Endodermal cell (in vitro differentiated cells): Measurements from ENCODE around the gene GUCA1C. TPM values are rescaled to one million over a fixed set of nuclear protein-coding genes. Genes with fewer than 3 reads are reported as not detected.

Experiments used
- DNase-seq: peaks from one replicate; pipeline ENCODE4 v3.0.0-alpha.2; 2017
- H3K27ac ChIP-seq: 2 replicates; pipeline ENCODE4 v1.5.1; 2013; ENCODE audit warnings: mild to moderate bottlenecking, low read depth, low read length, moderate library complexity
- H3K27me3 ChIP-seq: 2 replicates; pipeline ENCODE4 v1.6.1; 2013; ENCODE audit warnings: mild to moderate bottlenecking, low read length, moderate library complexity; ENCODE audit not compliant: insufficient read depth, control insufficient read depth, poor library complexity, severe bottlenecking
- H3K36me3 ChIP-seq: 2 replicates; pipeline ENCODE4 v1.7.0; 2013; ENCODE audit warnings: mild to moderate bottlenecking, low read length, moderate library complexity; ENCODE audit not compliant: control insufficient read depth, insufficient read depth
- H3K4me1 ChIP-seq: one replicate; pipeline ENCODE4 v1.7.0; 2013; ENCODE audit warnings: low read length; ENCODE audit not compliant: control insufficient read depth, insufficient read depth
- H3K4me3 ChIP-seq: 2 replicates; pipeline ENCODE4 v1.5.1; 2013; ENCODE audit warnings: mild to moderate bottlenecking, low read length, moderate library complexity
- H3K9ac ChIP-seq: 2 replicates; pipeline ENCODE4 v1.6.1; 2013; ENCODE audit warnings: mild to moderate bottlenecking, low read length, moderate library complexity; ENCODE audit not compliant: poor library complexity, severe bottlenecking; ENCODE audit errors: extremely low read depth
- H3K9me3 ChIP-seq: 2 replicates; pipeline ENCODE4 v1.6.1; 2013; ENCODE audit warnings: mild to moderate bottlenecking, low read length, moderate library complexity; ENCODE audit not compliant: control insufficient read depth
- H3K27ac Mint-ChIP-seq: 2 replicates; pipeline ENCODE4 v1.8.0; 2020; ENCODE audit warnings: mixed read lengths
- H3K27me3 Mint-ChIP-seq: 2 replicates; pipeline ENCODE4 v1.8.0; 2021; ENCODE audit warnings: mild to moderate bottlenecking, mixed read lengths; ENCODE audit not compliant: insufficient read depth
- H3K36me3 Mint-ChIP-seq: 2 replicates; pipeline ENCODE4 v1.8.0; 2020; ENCODE audit warnings: low read depth, mixed read lengths
- H3K4me1 Mint-ChIP-seq: 2 replicates; pipeline ENCODE4 v1.8.0; 2020; ENCODE audit warnings: mixed read lengths
- H3K4me3 Mint-ChIP-seq: 2 replicates; pipeline ENCODE4 v1.8.0; 2020; ENCODE audit warnings: mild to moderate bottlenecking, moderate library complexity, mixed read lengths
- H3K9me3 Mint-ChIP-seq: 2 replicates; pipeline ENCODE4 v1.8.0; 2020; ENCODE audit warnings: mild to moderate bottlenecking, mixed read lengths
- WGBS, 2 experiments: methylation state at CpG; one replicate each; pipeline versions ENCODE4 v1.1.5 to v1.1.7; 2013; ENCODE audit warnings: missing lambda C conversion rate in 2 of 2, mixed read lengths in 1 of 2; ENCODE audit not compliant: insufficient coverage in 1 of 2, insufficient read length in 1 of 2; 5-methylcytosine and 5-hydroxymethylcytosine counted together
- total RNA-seq, 2 donors: library from RNA; stranded (reverse); fragmentation: NEBNext Ultra II Directional in 1 of 2; extraction: Animal tissue kit (Norgen Biotek cat#: 25700) in 1 of 2; gene quantifications; 2 replicates in 1 of 2; 3 replicates in 1 of 2; pipeline ENCODE4 v1.2.1, GENCODE V29; 2021
- TF ChIP-seq, protein P1 (sequence below): fragments of 200-600 bp; sonication (generic); conservative IDR thresholded peaks from 2 replicates; pipeline ENCODE4 v1.5.0; 2021; ENCODE audit warnings: antibody characterized with exemption, mild to moderate bottlenecking

GUCA1C gene
- total RNA-seq, 2 donors from 2014 or later, result not detected

DNA sequence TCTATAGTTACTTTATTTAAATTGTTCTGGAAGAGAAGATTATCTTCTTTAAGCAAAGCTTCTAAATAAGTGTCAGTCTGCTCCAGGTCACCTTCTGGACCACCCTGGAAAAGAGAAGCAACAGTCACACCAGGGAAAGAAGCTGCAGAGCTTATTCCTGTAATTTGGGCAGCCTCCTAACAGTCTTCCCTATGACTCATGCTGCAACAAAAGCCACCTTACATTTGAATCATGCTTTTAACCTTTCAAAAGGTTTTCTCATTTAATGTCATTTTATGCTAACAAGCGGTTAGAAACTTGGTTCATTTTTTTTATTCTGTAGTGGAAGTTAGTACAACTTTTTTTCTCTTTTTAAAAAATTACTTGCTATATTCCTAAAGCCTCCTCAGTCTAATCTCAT is 5.3 kb upstream of the GUCA1C start:
- H3K9me3 ChIP-seq, result no peaks in the 10 kb centered on the region
- no peak overlapping the region for H3K4me3 ChIP-seq
- Mint-ChIP-seq H3K4me3 (no peak overlapping the region), H3K27ac (no peak overlapping the region), H3K4me1 (no peaks in the 10 kb centered on the region), H3K36me3 (no peaks in the 10 kb centered on the region), H3K27me3 (no peaks in the 10 kb centered on the region), H3K9me3 (no peaks in the 10 kb centered on the region)
- H3K4me1 ChIP-seq, result no peaks in the 10 kb centered on the region
- TF ChIP-seq, protein P1, sequence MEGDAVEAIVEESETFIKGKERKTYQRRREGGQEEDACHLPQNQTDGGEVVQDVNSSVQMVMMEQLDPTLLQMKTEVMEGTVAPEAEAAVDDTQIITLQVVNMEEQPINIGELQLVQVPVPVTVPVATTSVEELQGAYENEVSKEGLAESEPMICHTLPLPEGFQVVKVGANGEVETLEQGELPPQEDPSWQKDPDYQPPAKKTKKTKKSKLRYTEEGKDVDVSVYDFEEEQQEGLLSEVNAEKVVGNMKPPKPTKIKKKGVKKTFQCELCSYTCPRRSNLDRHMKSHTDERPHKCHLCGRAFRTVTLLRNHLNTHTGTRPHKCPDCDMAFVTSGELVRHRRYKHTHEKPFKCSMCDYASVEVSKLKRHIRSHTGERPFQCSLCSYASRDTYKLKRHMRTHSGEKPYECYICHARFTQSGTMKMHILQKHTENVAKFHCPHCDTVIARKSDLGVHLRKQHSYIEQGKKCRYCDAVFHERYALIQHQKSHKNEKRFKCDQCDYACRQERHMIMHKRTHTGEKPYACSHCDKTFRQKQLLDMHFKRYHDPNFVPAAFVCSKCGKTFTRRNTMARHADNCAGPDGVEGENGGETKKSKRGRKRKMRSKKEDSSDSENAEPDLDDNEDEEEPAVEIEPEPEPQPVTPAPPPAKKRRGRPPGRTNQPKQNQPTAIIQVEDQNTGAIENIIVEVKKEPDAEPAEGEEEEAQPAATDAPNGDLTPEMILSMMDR, result no peak
- WGBS, 2 experiments, result 50% methylated on average over 1 of the region's 1 CpG; no CpG with 5 or more reads in 1 of the 2 experiments
- no peaks in the 10 kb centered on the region for H3K36me3 ChIP-seq
- DNase-seq, result no peak
- H3K9ac ChIP-seq, result no peak overlapping the region
- no peaks in the 10 kb centered on the region for H3K27me3 ChIP-seq
- no peak overlapping the region for H3K27ac ChIP-seq

- Histone ChIP-seq H3K36me3 (no peaks in the 10 kb centered on the region), H3K9me3 (no peaks in the 10 kb centered on the region), H3K4me1 (no peaks in the 10 kb centered on the region), H3K27me3 (no peaks in the 10 kb centered on the region), H3K4me3 (no peak overlapping the region), H3K9ac (no peak overlapping the region), H3K27ac (no peak overlapping the region)
- no peaks in the 10 kb centered on the region for H3K4me1 Mint-ChIP-seq
- 93 to 94% methylated on average over 2 to 3 of the region's 4 CpGs for WGBS, 2 experiments
- H3K27me3 Mint-ChIP-seq, result no peaks in the 10 kb centered on the region
- TF ChIP-seq, protein P1, result no peak
- H3K36me3 Mint-ChIP-seq, result no peaks in the 10 kb centered on the region
- no peak overlapping the region for H3K4me3 Mint-ChIP-seq
- no peak for DNase-seq
- no peaks in the 10 kb centered on the region for H3K9me3 Mint-ChIP-seq
- no peak overlapping the region for H3K27ac Mint-ChIP-seq
These were observed 469 bp downstream of the GUCA1C start for GRCh38 chr3:108953210-108953609.

GRCh38 chr3:108951820-108952501 is 1.7 kb downstream of the GUCA1C start:
- Histone ChIP-seq H3K4me3 (no peak overlapping the region), H3K36me3 (no peaks in the 10 kb centered on the region), H3K27ac (no peak overlapping the region), H3K9me3 (no peaks in the 10 kb centered on the region), H3K4me1 (no peaks in the 10 kb centered on the region), H3K9ac (no peak overlapping the region), H3K27me3 (no peaks in the 10 kb centered on the region)
- TF ChIP-seq, protein P1, result no peak
- WGBS, 2 experiments, result 86 to 90% methylated on average over 7 of the region's 7 CpGs
- H3K4me1 Mint-ChIP-seq, result no peaks in the 10 kb centered on the region
- H3K27ac Mint-ChIP-seq, result no peak overlapping the region
- H3K4me3 Mint-ChIP-seq, result no peak overlapping the region
- no peaks in the 10 kb centered on the region for H3K36me3 Mint-ChIP-seq
- H3K27me3 Mint-ChIP-seq, result no peaks in the 10 kb centered on the region
- DNase-seq, result no peak
- H3K9me3 Mint-ChIP-seq, result no peaks in the 10 kb centered on the region
